ENCODE results near the gene PTTG1.

Gene PTTG1

DNA sequence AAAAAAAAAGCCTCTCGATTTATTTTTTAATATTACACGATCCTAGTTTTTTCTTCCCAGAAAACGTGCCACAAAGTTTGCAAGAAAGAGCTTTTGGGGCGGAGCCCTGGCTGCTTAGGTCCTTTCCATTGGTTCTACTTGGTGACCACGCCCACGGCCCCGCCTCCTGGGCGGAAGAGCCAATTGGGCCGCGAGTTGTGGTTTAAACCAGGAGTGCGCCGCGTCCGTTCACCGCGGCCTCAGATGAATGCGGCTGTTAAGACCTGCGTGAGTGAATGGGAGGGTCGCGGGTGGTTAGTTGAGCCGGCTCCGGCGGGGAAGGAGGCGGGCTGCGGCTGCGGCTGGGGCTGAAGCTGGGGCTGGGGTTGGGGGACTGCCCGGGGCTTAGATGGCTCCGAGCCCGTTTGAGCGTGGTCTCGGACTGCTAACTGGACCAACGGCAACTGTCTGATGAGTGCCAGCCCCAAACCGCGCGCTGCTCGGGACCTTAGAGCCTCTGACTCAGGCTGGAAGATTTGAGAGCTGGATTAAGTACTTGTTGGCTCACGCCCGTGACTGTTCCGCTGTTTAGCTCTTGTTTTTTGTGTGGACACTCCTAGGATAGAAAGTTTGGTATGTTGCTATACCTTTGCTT is at the start of gene PTTG1:
Gene PTTG1 (plus strand): TSS at position 231 of the 634 bp plus-strand sequence. CDS start 458 bp downstream, outside the sequence.
- peak; percentile 91 for DNase-seq (ENCODE audit: low spot score)

DNA sequence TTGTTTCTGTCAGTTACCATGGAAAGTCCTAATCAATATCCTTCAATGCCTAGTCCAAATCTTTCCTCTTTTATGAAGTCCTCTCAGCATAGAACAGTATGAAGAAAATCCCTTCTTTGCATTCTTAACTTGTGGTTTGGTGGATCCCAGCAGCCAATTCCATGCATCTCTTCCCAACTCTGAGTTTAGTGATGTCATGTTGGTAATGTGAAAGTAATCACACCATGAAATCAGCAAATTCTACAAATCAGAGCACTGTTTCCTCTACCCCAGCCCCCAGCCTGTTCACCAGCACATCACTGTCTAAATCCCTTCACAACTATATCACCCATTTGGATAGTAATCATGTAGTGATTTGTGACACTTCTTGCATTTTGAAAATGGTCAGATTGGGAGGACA is 46.5 kb upstream of the PTTG1 start:
- no peak for DNase-seq (ENCODE audit: low spot score)

DNA sequence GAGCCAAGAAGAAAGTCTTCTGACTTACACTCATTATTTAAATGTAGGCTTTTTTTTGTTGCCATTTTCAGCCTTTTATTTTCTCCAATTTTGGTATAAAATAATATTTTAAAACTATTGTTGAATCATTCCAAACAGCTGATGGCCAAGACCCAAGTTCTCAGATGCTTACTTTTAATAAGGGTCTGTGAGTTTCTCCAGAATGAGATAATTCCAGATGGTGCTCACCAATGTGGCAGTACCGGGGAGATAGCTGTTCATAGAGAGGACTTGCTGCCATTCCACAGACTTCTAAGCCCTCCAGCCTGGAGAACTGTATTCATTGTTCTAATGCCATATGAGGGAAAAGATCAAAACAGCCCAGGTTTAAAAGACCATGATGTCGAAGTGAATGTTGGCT is 46.0 kb upstream of the PTTG1 start:
- DNase-seq (ENCODE audit: low spot score), result no peak

DNA sequence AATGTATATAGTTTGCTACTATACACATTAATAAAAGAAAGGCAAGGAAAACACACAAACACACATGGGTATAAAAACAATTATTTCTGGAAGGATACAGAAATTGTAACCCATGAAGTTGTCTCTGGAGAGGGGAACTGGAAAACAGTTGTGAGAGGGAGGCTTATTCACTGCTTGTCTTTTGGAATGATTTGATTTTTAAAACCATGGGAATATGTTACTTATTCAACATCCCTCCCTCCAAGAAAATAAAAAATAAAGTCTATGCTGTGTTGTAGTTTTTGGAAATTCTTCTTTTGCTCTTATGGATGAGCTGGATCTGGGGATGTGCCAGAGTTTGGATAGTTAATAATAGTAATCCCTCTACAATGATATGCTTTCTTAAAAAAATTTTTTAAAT is 45.2 kb upstream of the PTTG1 start:
- no peak for DNase-seq (ENCODE audit: low spot score)

DNA sequence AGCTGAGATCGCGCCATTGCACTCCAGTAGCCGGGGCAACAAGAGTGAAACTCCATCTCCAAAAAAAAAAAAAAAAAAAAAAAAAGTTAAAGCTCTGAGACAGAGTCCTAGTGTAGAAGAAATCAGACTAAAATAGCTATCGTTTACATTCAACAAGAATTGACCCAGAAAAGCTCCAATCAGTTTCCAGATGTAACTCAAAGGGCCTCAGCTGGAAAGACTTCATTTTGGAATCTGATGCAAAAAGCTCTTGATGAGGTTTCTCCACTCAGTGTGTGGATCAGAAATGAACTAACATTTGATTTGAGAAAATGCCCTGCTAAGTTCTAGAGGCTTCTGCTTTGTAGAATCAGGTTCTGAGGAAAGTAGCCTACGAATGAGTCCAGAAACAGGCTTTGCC is 44.0 kb upstream of the PTTG1 start:
- no peak for DNase-seq (ENCODE audit: low spot score)

DNA sequence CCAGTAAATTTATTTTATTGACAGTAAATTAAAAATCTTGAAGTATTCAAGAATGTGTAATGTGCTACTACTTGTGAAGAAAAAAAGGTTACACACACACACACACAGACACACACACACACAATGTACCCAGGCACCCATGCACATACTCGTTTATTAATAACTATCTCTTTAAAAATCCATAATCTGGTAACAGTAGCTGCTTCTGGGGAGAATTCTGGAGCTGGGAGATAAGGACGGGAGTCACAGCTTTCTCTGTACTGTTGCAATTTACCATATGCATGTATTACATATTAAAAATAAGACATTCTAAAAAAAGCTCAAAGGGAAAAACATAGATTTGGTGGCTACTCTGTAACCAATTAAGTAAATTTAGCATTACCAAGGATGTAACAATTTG is 43.3 kb upstream of the PTTG1 start:
- no peak for DNase-seq (ENCODE audit: low spot score)

DNA sequence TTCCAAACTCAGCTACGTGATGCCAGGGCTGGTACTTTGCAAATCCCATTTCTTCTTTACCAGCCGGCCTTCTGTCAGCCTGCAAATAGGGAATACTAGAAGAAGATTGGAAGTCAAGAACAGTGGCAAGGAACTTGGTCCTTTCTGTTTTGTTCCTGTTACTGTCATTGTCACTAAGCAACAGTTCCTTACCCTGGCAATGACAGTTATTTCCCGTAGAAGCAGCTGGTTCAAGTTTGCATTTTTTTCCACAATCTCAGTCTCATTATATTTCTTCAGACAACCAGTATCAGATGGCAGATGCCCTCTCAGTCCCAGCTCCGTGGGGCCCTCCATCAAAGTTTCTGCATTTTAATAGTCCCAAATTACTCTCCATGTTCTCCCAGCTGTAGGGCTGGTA is 42.1 kb upstream of the PTTG1 start:
- no peak for DNase-seq (ENCODE audit: low spot score)

DNA sequence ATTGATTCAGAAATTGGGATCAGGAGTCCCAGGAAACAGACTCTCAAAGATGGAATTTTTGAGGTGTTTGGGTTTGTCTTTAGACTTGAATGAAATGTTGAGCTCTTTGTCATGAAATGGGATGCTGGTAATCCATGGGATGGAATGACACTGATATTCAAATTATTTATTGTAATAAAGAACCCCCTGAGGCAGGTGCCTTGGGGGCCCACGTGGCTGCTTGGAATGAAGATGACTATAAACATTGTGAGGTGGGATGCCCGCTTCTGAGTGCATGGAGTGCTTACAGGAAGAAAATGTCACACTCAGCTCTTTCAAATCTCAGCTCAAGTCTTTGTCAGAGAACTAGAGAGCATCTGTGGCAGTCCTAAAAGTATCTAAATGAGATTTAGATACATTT is 41.6 kb upstream of the PTTG1 start:
- DNase-seq (ENCODE audit: low spot score), result no peak

DNA sequence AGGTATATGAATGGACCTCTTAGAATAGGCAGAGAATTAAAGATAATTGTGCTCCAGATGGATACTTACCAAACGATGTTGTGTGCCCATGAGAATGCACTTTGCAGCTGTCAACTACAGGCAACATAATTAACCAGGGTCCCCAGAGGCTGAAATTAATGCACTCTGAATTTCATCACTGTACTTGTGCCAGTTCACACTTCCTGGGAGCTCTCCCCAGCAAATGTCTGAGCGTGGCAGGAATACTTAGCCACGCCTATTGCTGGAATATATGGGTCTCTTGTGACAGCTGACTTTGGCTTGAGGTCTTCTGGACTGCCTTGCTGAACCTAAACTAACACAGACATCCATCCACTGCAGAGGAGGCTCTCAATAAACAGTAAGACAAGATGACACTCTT is 39.3 kb upstream of the PTTG1 start:
- DNase-seq (ENCODE audit: low spot score), result no peak

DNA sequence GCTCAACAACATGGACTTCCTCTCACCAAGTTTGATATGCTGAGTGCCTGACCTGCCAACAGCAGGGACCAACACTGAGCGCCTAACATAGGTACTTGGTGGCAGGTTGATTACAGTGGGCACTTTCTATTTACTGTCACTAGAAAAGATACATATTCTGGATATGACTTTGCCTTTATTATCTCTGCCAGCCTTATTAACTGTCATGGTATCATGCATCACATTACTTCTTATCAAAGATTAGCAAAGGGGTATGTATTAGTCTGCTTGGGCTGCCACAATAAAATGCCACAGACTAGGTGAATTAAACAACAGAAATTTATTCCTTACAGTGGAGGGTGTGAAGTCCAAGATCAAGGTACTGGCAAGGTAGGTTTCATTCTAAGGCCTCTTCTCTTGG is 37.0 kb upstream of the PTTG1 start:
- no peak for DNase-seq (ENCODE audit: low spot score)

DNA sequence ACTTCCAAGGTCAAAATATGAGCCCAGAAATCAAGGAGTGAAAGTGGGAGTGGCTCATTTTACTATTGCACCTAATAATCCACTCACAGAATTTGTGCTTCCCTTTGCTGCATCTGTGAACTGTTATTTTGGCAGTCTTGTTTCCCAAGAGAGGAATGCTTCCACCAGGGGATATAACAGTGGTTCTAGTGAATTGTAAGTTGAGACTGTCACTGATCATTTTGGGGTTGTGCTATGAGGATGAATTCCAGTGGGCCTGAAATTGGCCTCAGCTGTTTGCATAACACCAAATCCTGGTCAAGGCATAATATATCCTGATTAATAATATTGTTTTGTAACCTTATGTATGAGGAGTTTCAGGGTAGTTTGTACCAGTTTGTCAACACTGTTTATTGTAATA is 36.2 kb upstream of the PTTG1 start:
- no peak for DNase-seq (ENCODE audit: low spot score)

DNA sequence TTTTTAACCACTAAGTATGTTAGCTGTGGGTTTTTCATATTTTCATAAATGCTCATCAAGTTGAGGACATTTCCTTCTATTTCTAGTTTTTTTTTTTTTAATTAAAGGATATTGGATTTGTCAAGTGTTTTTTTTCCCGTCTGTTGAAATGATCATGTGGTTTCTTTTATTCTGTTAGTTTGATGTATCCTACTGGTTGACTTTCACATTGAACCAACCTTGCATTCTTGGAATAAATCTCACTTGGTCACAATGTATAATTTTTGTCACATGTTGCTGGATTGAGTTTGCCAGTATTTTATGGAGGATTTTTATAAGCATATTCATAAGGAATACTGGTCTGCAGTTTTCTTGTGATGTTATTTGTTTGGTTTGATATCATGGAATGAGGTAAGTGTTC is 34.2 kb upstream of the PTTG1 start:
- DNase-seq (ENCODE audit: low spot score), result no peak

DNA sequence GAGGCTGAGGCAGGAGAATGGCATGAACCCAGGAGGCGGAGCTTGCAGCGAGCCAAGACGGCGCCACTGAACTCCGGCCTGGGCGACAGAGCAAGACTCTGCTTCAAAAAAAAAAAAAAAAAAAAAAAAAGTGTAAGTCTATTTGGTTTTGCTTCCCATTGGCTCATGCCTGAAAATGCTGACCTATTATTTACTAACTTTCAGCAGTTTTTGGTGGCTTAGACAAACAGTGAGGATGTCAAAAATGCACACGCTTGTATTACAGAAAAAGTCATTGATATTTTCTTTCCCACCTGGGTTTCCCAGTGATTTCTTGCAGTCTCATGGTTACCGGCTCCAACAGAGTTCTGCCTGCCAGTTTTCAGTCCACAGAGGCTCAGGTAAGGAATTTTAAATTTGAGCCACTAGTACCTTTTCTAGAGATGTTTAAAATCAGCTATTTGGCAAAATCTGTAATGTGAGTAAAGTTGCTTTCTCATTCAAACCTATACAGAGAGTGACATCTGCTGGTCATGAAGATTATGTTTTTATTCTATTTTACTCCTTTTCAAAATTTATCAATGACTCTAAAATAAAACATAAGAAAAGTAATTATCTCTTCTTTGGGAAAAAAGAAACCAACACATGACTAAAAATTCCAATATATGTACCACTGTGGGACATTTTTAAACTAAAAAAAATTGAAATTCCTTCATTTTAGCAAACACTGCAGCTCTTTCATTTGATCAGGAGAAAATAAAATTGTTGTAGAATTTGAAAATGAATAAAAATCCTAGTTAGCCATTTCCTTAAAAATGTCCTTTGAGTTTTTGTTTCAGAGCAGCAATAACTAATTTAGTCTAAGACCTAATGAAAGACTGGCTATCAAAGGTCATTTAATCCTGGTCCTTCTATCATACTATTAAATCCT is 30.6 kb upstream of the PTTG1 start:
- DNase-seq (ENCODE audit: low spot score), result no peak

DNA sequence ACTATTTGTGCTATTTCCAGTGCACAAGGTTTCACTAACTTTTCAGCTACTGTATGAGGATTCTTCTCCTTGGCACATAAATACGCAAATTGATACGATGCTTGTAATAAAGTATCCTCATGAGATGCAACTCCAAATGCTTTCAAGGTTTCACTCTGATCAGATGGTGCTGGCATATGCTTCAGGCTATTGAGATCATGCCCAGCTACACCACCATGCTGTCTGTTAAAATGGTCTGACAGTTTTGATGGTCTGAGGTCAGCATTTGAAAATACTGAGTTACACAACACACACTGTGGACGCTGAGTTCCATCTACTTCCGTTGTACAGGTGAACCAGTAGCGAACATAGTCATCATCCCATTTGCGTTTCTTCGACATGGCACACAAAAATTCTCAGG is 26.5 kb upstream of the PTTG1 start:
- DNase-seq (ENCODE audit: low spot score), result no peak

DNA sequence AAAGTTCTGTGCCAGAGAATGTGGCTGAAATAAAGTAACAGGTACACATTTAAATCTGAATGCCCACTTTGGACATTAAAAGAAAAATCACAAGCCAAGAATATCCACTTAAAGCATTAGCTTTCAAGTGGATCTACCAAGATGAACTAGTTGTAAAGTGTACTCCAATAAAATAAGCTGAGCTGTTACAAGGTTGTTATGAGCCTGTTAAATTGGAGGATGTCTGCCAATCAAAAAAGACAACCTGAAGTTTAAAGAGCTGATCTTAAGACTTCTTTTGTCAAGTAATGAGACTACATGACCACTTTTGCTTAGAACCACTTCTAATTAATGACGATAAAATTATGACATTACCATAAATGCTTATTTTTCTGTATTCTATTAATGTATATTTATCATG is 24.2 kb upstream of the PTTG1 start:
- DNase-seq (ENCODE audit: low spot score), result no peak

DNA sequence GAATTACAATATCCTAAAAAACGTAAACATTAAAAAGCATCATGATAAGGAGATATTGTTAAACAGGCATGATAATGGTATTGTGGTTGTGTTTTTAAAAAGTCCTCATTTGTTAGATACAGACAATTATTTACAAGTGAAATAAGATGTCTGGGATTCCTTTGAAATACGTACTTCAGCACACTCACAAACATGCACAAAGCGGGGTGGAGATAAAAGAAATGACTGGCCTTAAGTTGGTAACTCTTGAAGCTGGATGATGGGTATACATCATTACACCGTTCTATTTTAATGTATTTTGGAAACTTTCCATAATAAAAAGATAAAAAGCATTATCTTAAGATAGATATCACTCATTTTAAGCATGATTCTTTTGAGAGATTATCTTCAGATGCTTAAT is 22.8 kb upstream of the PTTG1 start:
- no peak for DNase-seq (ENCODE audit: low spot score)

DNA sequence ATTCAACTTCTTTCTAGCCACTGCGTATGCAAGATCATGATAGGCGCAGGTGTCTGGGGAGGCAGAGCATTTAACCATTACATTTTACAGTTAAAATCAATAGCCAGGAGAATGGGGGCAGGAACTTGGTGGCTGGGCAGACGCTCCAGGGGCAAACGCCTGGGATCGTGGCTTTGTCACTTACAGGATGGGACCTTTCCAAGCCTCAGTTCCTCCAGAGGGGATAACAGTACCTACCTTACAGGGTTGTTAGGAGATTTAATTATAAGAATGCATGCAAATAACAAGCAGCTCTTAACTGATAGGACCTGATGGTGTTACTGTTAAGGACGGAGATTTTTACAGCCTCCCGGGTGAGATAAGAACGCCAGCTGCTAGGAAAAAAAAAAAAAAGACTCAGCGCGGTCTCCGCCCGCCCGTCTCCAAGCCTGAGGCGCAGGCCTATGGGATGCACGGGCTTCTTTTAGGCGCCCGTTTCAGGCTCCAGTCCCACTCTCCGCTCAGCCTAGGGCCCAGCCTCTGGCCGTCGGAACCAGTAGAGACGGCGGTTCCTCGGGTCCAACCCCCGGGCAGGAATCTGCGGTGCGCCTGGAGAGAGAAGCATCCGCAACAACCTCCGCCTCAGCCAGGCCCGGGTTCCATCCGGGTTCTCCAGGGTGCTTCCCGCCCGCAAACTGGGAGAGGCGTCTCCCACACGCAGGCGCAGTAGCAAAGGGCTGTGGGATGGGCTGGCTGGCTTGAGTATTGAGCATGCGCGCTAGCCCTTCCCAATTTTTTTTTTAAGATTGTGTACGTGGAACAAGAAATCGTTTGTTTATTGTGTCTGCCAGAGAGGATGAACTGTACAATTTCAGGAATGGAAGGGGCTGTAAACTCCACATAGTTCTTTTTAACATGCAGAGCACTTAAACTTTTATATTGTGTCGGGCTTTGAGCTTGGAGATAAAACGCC is 22.0 kb upstream of the PTTG1 start, which contains the start of gene FAM200C:
Gene FAM200C (minus strand): TSS at position 653 of the 952 bp plus-strand sequence. CDS start 4,564 bp downstream, outside the sequence.
- DNase-seq (ENCODE audit: low spot score), result peak; percentile 65

DNA sequence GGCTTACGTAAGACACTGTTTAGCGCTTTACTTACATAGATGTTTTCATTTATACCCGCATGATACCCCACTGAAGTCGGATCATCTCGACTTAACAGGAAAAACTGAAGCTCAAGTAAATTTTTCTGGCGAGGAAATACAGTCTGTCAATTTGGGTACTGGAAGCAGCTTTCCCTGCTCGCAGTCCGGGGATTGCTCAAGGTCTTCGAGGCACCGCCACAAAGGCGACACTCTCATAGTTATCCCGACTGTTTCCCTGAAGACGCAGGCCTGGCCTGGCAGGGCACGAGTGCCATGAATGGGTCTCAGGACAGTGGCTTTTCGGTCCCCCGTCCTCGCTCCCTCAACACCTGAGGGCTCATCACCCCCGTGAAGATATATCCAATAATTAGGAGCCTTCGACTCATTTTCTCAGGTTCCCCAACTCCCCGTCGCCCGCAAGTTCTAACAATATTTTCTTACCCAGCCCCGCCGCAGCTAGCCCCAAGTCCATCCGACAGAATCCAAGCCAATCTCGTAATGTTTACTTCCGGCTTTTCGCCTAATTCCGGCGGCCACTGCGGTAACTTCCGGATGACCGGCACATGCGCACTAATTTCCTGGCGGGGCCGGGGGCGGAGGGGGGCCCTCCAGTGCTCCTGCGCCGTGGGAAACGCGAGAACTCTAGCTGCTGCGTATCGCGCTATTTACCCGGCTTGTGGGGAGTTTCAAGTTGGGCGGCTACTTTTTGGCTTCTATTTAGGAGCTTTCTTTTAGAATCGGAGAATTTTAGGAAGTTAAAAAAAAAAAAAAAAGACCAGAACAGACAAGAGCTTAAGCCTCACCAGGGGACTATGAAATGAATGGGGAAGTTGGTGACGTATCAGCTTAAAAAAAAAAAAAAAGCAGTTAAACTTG is 2.8 kb upstream of the PTTG1 start, which contains the start of gene SLU7:
Gene SLU7 (minus strand): TSS at position 521 of the 897 bp plus-strand sequence. CDS start 3,787 bp downstream, outside the sequence.
- peak; percentile 90 for DNase-seq (ENCODE audit: low spot score)

DNA sequence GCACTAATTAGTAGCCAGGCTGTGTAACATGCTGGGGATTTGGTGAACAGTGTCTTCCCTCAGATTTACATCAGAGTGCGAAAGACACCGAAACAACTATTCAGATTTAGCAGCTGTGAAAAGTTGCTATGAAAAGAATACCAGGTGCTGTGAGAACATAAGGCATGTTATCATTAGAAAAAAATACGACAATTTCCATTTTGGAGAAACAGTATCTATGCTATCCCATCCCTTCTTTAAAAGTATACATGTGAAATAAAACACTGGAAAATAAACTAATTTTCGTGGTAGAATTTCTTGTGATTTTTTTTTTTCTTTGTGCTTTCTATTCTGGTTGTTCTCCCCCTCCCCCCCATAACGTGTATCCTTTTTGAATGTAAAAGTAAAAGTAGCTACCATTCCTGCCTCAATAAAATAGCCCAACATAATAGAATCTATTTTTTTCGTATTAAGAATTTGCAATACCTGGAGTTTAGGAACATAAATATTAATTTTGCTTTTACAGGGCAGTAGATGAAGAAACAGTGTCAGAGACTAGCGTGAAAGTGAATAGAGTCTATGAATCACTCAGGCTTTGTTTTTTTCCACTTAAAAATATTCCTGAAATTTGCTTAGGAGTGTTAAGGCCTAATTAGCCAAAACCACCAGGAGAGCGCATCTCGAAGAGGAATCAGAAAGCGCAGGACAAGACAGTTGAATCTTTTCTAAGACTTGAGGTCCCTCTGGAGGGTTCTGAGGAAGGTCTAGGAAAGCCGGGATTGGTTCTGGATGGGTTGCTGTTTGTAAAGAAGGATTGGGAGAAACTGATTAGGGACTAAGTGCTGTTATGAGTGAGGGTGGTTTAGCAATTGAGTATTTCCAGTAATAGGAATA is 2.0 kb upstream of the PTTG1 start:
- no peak for DNase-seq (ENCODE audit: low spot score)

DNA sequence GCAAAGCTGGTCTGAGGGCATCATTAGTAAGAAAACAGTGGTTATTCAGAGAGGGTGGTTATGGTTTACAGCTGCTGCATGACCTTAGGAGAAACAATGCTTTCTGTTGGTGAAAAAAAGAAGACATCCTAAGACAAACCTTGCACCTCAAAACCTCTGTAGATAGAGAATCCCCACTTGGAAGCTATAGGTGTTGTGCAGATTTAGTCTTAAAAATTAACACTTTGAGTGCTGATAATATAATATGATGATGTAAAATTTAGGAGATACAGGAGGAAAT is 1.4 kb upstream of the PTTG1 start:
- no peak for DNase-seq (ENCODE audit: low spot score)

Data from CD4-positive, alpha-beta T cell treated with Interleukin-6 at 100 ng/mL for 8 hours (primary cell).